Gastroesophageal sphincter (tissue), 4 donors: Measurements from ENCODE around the gene HPCAL1. TPM values are rescaled to one million over a fixed set of nuclear protein-coding genes. Genes with fewer than 3 reads are reported as not detected.

Source experiments
- ATAC-seq: fragments of 150-250 bp; one replicate; pipeline ENCODE4 v1.9.1; 2016; ENCODE audit warnings: mild to moderate bottlenecking, moderate library complexity
- H3K27ac ChIP-seq, 4 donors: fragments of 200-600 bp; sonication (generic) in 3 of 4; 1 replicate in 3 of 4; 2 replicates in 1 of 4; pipeline ENCODE4 v1.5.1; 2016 to 2019
- H3K27me3 ChIP-seq: fragments of 200-600 bp; sonication (generic); one replicate; pipeline ENCODE4 v1.5.1; 2019
- H3K36me3 ChIP-seq, 2 donors: fragments of 200-600 bp; sonication (generic); one replicate each; pipeline ENCODE4 v1.5.1; 2019; ENCODE audit warnings: control low read depth in 1 of 2
- H3K4me1 ChIP-seq, 3 donors: fragments of 200-600 bp; sonication (generic); 1 replicate in 2 of 3; 2 replicates in 1 of 3; pipeline ENCODE4 v1.5.1; 2016 to 2019; ENCODE audit warnings: control low read depth in 2 of 3
- H3K4me3 ChIP-seq, 2 donors: fragments of 200-600 bp; sonication (generic); one replicate each; pipeline ENCODE4 v1.5.1; 2019; ENCODE audit warnings: mild to moderate bottlenecking in 1 of 2, moderate library complexity in 1 of 2
- H3K9me3 ChIP-seq, 3 donors: fragments of 200-600 bp; sonication (generic); one replicate each; pipeline ENCODE4 v1.5.1; 2017 to 2019; ENCODE audit warnings: control low read depth in 2 of 3
- CTCF ChIP-seq, 4 experiments: fragments of 200-600 bp in 2 of 4; fragments of 450-650 bp in 2 of 4; sonication (generic) in 1 of 4; IDR thresholded peaks; one replicate each; pipeline ENCODE4 v1.5.1; 2017 to 2019; ENCODE audit warnings: antibody characterized with exemption in 4 of 4, mild to moderate bottlenecking in 2 of 4, moderate library complexity in 2 of 4
- EP300 ChIP-seq: sonication (generic); formaldehyde crosslinking; IDR thresholded peaks from one replicate; pipeline ENCODE4 v1.6.1; 2017; ENCODE audit warnings: antibody characterized with exemption, mild to moderate bottlenecking
- POLR2A ChIP-seq, 2 donors: fragments of 450-650 bp; IDR thresholded peaks; one replicate each; pipeline ENCODE4 v1.6.1; 2017; ENCODE audit warnings: antibody characterized with exemption in 2 of 2, mild to moderate bottlenecking in 2 of 2, moderate library complexity in 1 of 2
- POLR2AphosphoS5 ChIP-seq: sonication (generic); formaldehyde crosslinking; IDR thresholded peaks from one replicate; pipeline ENCODE4 v1.6.1; 2017; ENCODE audit warnings: antibody characterized with exemption
- WGBS, 2 donors: methylation state at CpG; one replicate each; pipeline ENCODE4 v1.1.5; 2018; ENCODE audit warnings: low coverage in 1 of 2; 5-methylcytosine and 5-hydroxymethylcytosine counted together
- total RNA-seq, 4 donors: library from RNA; depleted of rRNA; stranded (reverse); fragments of >200 nt; gene quantifications; one replicate each; pipeline ENCODE4 v1.1.0, GENCODE V29; 2016

HPCAL1 gene
- total RNA-seq, 4 donors from 2014 or later, result 17.0 to 42.1 (median 29.8) TPM

GRCh38 chr2:10266133-10266620 is 36.5 kb upstream of the HPCAL1 start:
- Histone ChIP-seq H3K9me3 (no peaks in the 10 kb centered on the region), H3K27me3 (no peaks in the 10 kb centered on the region), H3K36me3 (no peaks in the 10 kb centered on the region), H3K27ac (no peak overlapping the region), H3K4me1 (no peaks in the 10 kb centered on the region), H3K4me3 (no peak overlapping the region)
- TF ChIP-seq POLR2A (IDR thresholded peaks at IDR 0.05), result no peak
- WGBS, 2 donors, result 66 to 74% methylated on average over 5 to 8 of the region's 10 CpGs
- no peak for ATAC-seq

- no peaks in the 10 kb centered on the region for H3K36me3 ChIP-seq
- no peak overlapping the region for H3K4me3 ChIP-seq
- no peak for ATAC-seq
- H3K4me1 ChIP-seq, result no peaks in the 10 kb centered on the region
- no peak overlapping the region for H3K27ac ChIP-seq
- no peaks in the 10 kb centered on the region for H3K27me3 ChIP-seq
- no peaks in the 10 kb centered on the region for H3K9me3 ChIP-seq
- 93 to 100% methylated on average over 2 of the region's 6 CpGs for WGBS, 2 donors
- TF ChIP-seq EP300 (no peak), POLR2A (IDR thresholded peaks at IDR 0.05) (no peak), POLR2AphosphoS5 (no peak), CTCF (IDR thresholded peaks at IDR 0.05) (no peak)
Observed at GRCh38 chr2:10267036-10267435, 35.7 kb upstream of the HPCAL1 start.

- TF ChIP-seq EP300 (no peak), POLR2AphosphoS5 (no peak), POLR2A (IDR thresholded peaks at IDR 0.05) (no peak), CTCF (IDR thresholded peaks at IDR 0.05) (no peak)
- Histone ChIP-seq H3K4me3 (no peak overlapping the region), H3K27ac (no peak overlapping the region), H3K4me1 (no peaks in the 10 kb centered on the region), H3K36me3 (no peaks in the 10 kb centered on the region), H3K27me3 (no peaks in the 10 kb centered on the region), H3K9me3 (no peaks in the 10 kb centered on the region)
- ATAC-seq, result no peak
- WGBS, 2 donors, result 90 to 100% methylated on average over 1 to 2 of the region's 34 CpGs
Observed at GRCh38 chr2:10267551-10268465, 34.9 kb upstream of the HPCAL1 start.

- WGBS, 2 donors, result 80 to 84% methylated on average over 7 to 8 of the region's 8 CpGs
- H3K27ac ChIP-seq, result no peak overlapping the region
- no peak overlapping the region for H3K4me3 ChIP-seq
- no peak for ATAC-seq
- H3K9me3 ChIP-seq, result no peaks in the 10 kb centered on the region
- no peaks in the 10 kb centered on the region for H3K4me1 ChIP-seq
- TF ChIP-seq POLR2AphosphoS5 (no peak), EP300 (no peak), POLR2A (IDR thresholded peaks at IDR 0.05) (no peak), CTCF (IDR thresholded peaks at IDR 0.05) (no peak)
- no peaks in the 10 kb centered on the region for H3K27me3 ChIP-seq
- H3K36me3 ChIP-seq, result no peaks in the 10 kb centered on the region
Observed at GRCh38 chr2:10269291-10269690, 33.4 kb upstream of the HPCAL1 start.

GRCh38 chr2:10269711-10270610 is 32.7 kb upstream of the HPCAL1 start:
- no peaks in the 10 kb centered on the region for H3K36me3 ChIP-seq
- WGBS, 2 donors, result 100% methylated on average over 1 of the region's 15 CpGs; no CpG with 5 or more reads in 1 of the 2 donors
- no peak overlapping the region for H3K27ac ChIP-seq
- no peak for TF ChIP-seq POLR2AphosphoS5
- no peak for TF ChIP-seq POLR2A (IDR thresholded peaks at IDR 0.05)
- TF ChIP-seq CTCF (IDR thresholded peaks at IDR 0.05), result no peak
- TF ChIP-seq EP300, result no peak
- ATAC-seq, result no peak
- H3K4me3 ChIP-seq, result no peak overlapping the region
- H3K9me3 ChIP-seq, result no peaks in the 10 kb centered on the region
- no peaks in the 10 kb centered on the region for H3K4me1 ChIP-seq
- no peaks in the 10 kb centered on the region for H3K27me3 ChIP-seq
